GM10248 (cell line): ENCODE measurements around the gene SCN2B.

Experiments
- CTCF ChIA-PET: fragments of 300-600 bp; sonication (Branson Sonifier 250); formaldehyde crosslinking; extraction: SDS; loops from one replicate; lab custom pipeline; 2021; ENCODE audit warnings: antibody characterized with exemption; lab: Yijun Ruan, JAX
- POLR2A ChIA-PET: fragments of 350-650 bp; sonication (Branson Sonifier 250); formaldehyde crosslinking; extraction: SDS; loops from one replicate; lab custom pipeline; 2020; ENCODE audit warnings: antibody characterized with exemption; lab: Yijun Ruan, JAX
- DNase-seq: peaks from one replicate; pipeline ENCODE4 v3.0.0; 2012; ENCODE audit errors: extremely low spot score
- TF ChIP-seq, protein P1 (sequence below): IDR thresholded peaks from 2 replicates; pipeline ENCODE4 v1.5.1; 2012; ENCODE audit warnings: mild to moderate bottlenecking, low read depth; ENCODE audit errors: extremely low read depth, missing control alignments, control extremely low read depth

Gene SCN2B

DNA sequence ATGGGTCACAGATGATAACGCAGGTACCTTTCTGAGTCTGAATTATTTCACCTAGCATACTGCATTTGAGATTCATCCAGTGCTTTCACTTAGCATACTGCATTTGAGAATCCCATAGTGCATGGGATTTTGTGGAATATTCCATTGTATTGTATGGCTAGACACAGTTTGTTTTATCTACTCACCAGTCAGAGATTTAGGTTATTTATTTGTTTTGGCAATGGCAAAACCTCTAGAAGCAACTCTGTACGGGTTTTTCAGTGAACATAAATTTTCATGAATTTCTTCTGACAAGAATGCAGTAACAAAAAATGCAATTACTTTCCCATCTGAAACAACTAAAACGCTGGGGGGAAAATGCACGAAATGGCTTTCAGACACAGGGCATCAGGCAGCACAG lies 48.1 kb downstream of the SCN2B start:
- ChIA-PET POLR2A (no interaction called here), CTCF (no interaction called here)
- no peak for DNase-seq
- TF ChIP-seq, protein P1, sequence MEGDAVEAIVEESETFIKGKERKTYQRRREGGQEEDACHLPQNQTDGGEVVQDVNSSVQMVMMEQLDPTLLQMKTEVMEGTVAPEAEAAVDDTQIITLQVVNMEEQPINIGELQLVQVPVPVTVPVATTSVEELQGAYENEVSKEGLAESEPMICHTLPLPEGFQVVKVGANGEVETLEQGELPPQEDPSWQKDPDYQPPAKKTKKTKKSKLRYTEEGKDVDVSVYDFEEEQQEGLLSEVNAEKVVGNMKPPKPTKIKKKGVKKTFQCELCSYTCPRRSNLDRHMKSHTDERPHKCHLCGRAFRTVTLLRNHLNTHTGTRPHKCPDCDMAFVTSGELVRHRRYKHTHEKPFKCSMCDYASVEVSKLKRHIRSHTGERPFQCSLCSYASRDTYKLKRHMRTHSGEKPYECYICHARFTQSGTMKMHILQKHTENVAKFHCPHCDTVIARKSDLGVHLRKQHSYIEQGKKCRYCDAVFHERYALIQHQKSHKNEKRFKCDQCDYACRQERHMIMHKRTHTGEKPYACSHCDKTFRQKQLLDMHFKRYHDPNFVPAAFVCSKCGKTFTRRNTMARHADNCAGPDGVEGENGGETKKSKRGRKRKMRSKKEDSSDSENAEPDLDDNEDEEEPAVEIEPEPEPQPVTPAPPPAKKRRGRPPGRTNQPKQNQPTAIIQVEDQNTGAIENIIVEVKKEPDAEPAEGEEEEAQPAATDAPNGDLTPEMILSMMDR, result no peak

DNA sequence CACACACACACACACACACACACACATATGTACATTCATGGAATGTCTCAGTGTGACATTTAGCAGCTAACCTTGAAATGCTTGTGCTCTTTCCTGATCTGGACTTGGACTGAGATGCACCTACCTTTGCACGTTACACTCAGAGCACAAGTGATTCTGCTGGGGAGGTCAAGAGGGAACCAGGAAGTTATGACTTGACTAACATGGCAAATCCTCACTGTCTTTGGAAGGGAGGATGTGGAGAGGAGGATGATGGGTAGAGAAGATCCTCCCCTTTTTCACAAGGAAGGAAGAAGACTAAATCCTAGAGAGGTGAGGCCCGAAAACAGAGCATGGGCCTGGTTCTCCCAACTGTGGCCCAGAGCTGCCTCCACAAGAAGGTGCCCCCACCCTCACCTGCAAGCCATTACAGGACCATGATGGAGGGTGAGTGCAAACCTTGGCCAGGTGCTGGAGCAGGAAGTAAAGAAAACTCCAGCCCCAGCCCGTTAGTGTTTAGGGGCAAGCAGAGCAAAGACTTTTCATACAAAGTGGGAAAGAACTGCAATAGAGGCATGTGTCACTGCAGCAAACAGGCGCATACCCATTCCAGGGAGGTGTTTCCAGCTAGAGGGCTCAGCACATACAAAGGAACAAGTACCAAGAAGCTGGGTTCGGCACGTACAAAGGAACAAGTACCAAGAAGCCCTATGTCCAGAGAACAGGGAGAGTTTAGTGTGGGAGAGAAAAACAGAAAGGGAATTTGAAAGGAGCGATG lies 50.2 kb downstream of the SCN2B start:
- TF ChIP-seq, protein P1, result no peak
- CTCF ChIA-PET, result no interaction called here
- POLR2A ChIA-PET, result no interaction called here
- no peak for DNase-seq

DNA sequence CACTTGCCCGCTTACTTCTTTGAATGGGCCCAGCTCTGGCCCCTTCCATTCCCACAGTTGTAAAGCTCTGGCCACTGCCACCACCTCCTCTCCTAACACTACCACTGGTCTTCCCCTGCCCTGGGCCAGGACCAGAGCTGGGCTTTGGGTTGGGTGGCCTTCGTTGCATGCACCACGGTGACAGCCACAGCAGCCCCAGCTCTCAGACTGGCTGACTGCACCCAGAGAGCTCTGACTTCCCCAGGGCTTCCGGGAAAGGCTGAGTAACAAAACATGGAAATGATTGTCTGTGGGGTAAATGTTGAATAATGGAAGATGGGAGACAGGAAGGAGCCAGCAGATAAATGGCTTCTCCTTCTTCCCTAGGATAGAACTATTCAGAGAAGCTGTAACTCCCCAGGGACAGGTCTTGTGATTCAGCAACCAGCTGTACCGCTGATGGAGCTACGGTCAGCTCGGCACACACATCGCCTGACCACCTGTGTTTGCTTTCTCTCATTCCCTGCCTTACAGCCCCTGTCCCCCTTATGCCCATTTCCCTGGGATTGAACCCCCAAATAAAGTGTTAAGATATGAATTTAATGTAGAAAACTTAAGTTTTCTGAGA lies 51.4 kb downstream of the SCN2B start:
- ChIA-PET CTCF (interaction anchor here (1.0 to 1.9 kb wide), 2 partner anchors 9 to 47 kb away, joined by 3 to 6 read pairs; no protein-coding TSS in a partner anchor), POLR2A (no interaction called here)
- no peak for DNase-seq
- TF ChIP-seq, protein P1, result no peak

DNA sequence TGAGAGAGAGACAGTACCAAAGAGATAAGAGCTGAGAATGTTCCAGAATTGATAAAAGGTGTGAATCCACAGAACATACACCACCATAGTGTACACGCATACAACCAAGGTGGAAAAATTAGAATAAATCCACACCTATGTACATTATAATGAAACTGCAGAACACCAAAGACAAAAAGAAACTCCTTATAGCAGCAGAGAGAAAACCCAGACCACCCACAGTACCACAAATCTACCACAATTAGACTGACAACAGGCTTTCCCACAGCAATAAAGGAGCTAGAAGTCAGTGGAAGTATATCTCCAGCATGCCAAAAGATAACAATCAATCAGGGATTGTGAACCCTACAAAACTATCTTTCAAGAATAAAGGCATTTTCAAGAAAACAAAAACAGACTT lies 55.6 kb downstream of the SCN2B start:
- POLR2A ChIA-PET, result no interaction called here
- CTCF ChIA-PET, result interaction anchor here (1.7 kb wide), 1 partner anchor 11 kb away, joined by 5 read pairs; no protein-coding TSS in a partner anchor
- TF ChIP-seq, protein P1, result no peak
- no peak for DNase-seq

DNA sequence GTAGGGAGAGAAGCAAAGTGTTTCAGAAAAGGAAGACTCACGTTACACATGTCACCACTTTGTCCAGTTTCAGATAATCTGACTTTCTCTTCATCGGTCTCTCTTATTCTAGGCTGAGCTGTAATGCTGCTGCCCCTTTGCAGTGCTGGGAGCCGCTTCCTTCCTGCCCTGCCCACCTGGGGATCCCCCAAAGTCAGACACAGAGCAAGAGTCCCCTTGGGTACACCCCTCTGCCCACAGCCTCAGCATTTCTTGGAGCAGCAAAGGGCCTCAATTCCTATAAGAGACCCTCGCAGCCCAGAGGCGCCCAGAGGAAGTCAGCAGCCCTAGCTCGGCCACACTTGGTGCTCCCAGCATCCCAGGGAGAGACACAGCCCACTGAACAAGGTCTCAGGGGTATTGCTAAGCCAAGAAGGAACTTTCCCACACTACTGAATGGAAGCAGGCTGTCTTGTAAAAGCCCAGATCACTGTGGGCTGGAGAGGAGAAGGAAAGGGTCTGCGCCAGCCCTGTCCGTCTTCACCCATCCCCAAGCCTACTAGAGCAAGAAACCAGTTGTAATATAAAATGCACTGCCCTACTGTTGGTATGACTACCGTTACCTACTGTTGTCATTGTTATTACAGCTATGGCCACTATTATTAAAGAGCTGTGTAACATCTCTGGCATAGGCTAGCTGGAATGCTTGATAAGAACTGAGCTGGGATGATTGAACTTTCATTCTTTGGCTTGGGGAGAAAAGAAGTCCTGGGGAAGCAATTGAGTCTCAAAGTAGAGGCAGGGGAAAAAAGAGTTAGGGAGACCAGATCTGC lies 58.4 kb downstream of the SCN2B start:
- DNase-seq, result no peak
- ChIA-PET POLR2A (no interaction called here), CTCF (interaction anchor here (1.3 to 1.7 kb wide), 2 partner anchors 11 to 53 kb away, joined by 3 to 8 read pairs; no protein-coding TSS in a partner anchor)
- TF ChIP-seq, protein P1, result no peak

DNA sequence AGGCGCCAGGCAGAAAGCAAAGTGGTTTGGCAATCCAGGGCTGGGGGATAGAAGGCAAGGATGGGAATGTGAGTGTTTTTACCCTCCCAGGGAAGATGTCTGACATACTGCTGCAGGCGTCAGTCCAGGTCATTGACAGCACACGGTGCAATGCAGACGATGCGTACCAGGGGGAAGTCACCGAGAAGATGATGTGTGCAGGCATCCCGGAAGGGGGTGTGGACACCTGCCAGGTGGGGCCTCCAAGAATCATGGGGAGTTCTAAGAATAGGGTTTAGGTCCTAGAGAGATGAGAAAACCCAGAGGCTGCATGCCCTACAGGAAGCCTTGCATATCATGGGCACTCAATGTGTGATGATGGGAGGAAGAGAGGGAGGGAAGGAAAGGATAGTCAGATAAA lies 61.4 kb downstream of the SCN2B start:
- TF ChIP-seq, protein P1, result no peak
- ChIA-PET POLR2A (no interaction called here), CTCF (interaction anchor here (1.4 kb wide), 1 partner anchor 57 kb away, joined by 3 read pairs; no protein-coding TSS in a partner anchor)
- no peak for DNase-seq
